GM12878 (cell line): ENCODE data around the gene JAG1. TPM values are rescaled to one million over a fixed set of nuclear protein-coding genes. Genes with fewer than 3 reads are reported as not detected.

Source experiments
- ATAC-seq: fragments of 200-7000 bp; cut with Tn5 transposase; 3 replicates; pipeline ENCODE4 v1.9.1; 2020; ENCODE audit warnings: mild to moderate bottlenecking, moderate library complexity
- BruUV-seq: library from RNA; stranded (reverse); fragments of 400-500 nt; replicated peaks from 2 replicates; lab custom pipeline; 2021; lab: Mats Ljungman, UMichigan
- CTCF ChIA-PET: fragments of 300-600 bp; sonication (Branson Sonifier 250); formaldehyde crosslinking; extraction: SDS; loops from one replicate; lab custom pipeline; 2021; ENCODE audit warnings: inconsistent platforms; lab: Yijun Ruan, JAX
- POLR2A ChIA-PET: fragments of 350-600 bp; formaldehyde crosslinking; extraction: SDS; loops from one replicate; lab custom pipeline; 2021; ENCODE audit warnings: inconsistent platforms; lab: Charles Lee
- RAD21 ChIA-PET: fragments of 300-600 bp; sonication (Branson Sonifier 250); formaldehyde crosslinking; loops from one replicate; lab custom pipeline; 2023; ENCODE audit warnings: antibody characterized with exemption; ENCODE audit not compliant: unreplicated experiment; lab: Charles Lee
- SMC1A ChIA-PET: fragments of 300-600 bp; sonication (Branson Sonifier 250); formaldehyde crosslinking; loops from one replicate; lab custom pipeline; 2023; ENCODE audit not compliant: unreplicated experiment, uncharacterized antibody; lab: Charles Lee
- DNase-seq: peaks from one replicate; pipeline ENCODE4 v3.0.0-alpha.2; 2011; ENCODE audit warnings: low read depth, low spot score
- FAIRE-seq: peaks from 3 replicates; lab custom pipeline; 2011; peaks lifted over from hg19 to GRCh38; lab: Jason Lieb, UNC
- H2AFZ ChIP-seq: 2 replicates; pipeline ENCODE4 v1.6.0; 2011; ENCODE audit warnings: low read depth, low read length, control low read depth; ENCODE audit not compliant: control insufficient read depth
- H3K27ac ChIP-seq: 2 replicates; pipeline ENCODE4 v1.5.1; 2011; ENCODE audit warnings: control low read depth; ENCODE audit not compliant: control insufficient read depth, insufficient read depth
- H3K27me3 ChIP-seq, 2 experiments: replicated peaks in 1 of 2; 2 replicates each; pipeline versions ENCODE4 v1.6.0 to v1.6.1; 2011; ENCODE audit warnings: low read length in 1 of 2; ENCODE audit not compliant: control insufficient read depth in 2 of 2, insufficient read depth in 2 of 2
- H3K36me3 ChIP-seq, 2 experiments: 2 replicates each; pipeline ENCODE4 v1.5.1; 2011; ENCODE audit warnings: low read length in 1 of 2; ENCODE audit not compliant: control insufficient read depth in 2 of 2, insufficient read depth in 2 of 2
- H3K4me1 ChIP-seq: 2 replicates; pipeline ENCODE4 v1.6.1; 2011; ENCODE audit warnings: mild to moderate bottlenecking, low read length, moderate library complexity, mixed read lengths; ENCODE audit not compliant: control insufficient read depth, insufficient read depth
- H3K4me2 ChIP-seq: 2 replicates; pipeline ENCODE4 v1.6.0; 2011; ENCODE audit warnings: control low read depth; ENCODE audit not compliant: control insufficient read depth, insufficient read depth
- H3K4me3 ChIP-seq: fragments of 200-600 bp; sonication (generic); 2 replicates; pipeline ENCODE4 v1.5.1; 2016
- H3K79me2 ChIP-seq: 2 replicates; pipeline ENCODE4 v1.6.0; 2011; ENCODE audit warnings: low read length; ENCODE audit not compliant: control insufficient read depth, insufficient read depth
- H3K9ac ChIP-seq: 2 replicates; pipeline ENCODE4 v1.8.0; 2011; ENCODE audit warnings: low read length, control low read depth, mixed read lengths; ENCODE audit not compliant: control insufficient read depth, insufficient read depth
- H3K9me3 ChIP-seq: replicated peaks from 3 replicates; pipeline ENCODE4 v1.5.1; 2011; ENCODE audit warnings: mild to moderate bottlenecking, low read length; ENCODE audit not compliant: control insufficient read depth, insufficient read depth
- H4K20me1 ChIP-seq: 2 replicates; pipeline ENCODE4 v1.6.0; 2011; ENCODE audit not compliant: control insufficient read depth, insufficient read depth
- BHLHE40 ChIP-seq, 2 experiments: fragments of 450-650 bp in 1 of 2; IDR thresholded peaks; 2 replicates each; pipeline ENCODE4 v1.6.1; 2011 to 2017; ENCODE audit warnings: low read depth in 2 of 2, borderline replicate concordance in 1 of 2, improper control_type of control experiment in 1 of 2, low read length in 1 of 2, mild to moderate bottlenecking in 1 of 2
- CBX5 ChIP-seq: sonication (generic); IDR thresholded peaks from 2 replicates; pipeline ENCODE4 v1.6.1; 2016; ENCODE audit warnings: low read depth, moderate library complexity, mild to moderate bottlenecking, inconsistent platforms
- CHD1 ChIP-seq: IDR thresholded peaks from 2 replicates; pipeline ENCODE4 v1.6.1; 2012; ENCODE audit warnings: low read depth, low read length, improper control_type of control experiment
- HDGF ChIP-seq: fragments of 450-650 bp; IDR thresholded peaks from 2 replicates; pipeline ENCODE4 v1.6.1; 2016; ENCODE audit warnings: antibody characterized with exemption
- JUND ChIP-seq: IDR thresholded peaks from 2 replicates; pipeline ENCODE4 v1.6.1; 2012; ENCODE audit warnings: low read depth, mild to moderate bottlenecking, low read length, improper control_type of control experiment, moderate library complexity
- KAT2A ChIP-seq: conservative IDR thresholded peaks from 2 replicates; pipeline ENCODE4 v1.6.1; 2011; ENCODE audit warnings: low read depth, low read length; ENCODE audit not compliant: control insufficient read depth
- NFYB ChIP-seq: IDR thresholded peaks from 2 replicates; pipeline ENCODE4 v1.6.1; 2011; ENCODE audit warnings: low read depth, mild to moderate bottlenecking, low read length, improper control_type of control experiment, moderate library complexity; ENCODE audit not compliant: insufficient read depth
- POU2F2 ChIP-seq: IDR thresholded peaks from 3 replicates; pipeline ENCODE4 v1.6.1; 2011; ENCODE audit warnings: low read depth, mild to moderate bottlenecking, low read length, borderline replicate concordance
- RAD51 ChIP-seq: fragments of 450-650 bp; IDR thresholded peaks from 2 replicates; pipeline ENCODE4 v1.6.1; 2016; ENCODE audit warnings: moderate library complexity, mild to moderate bottlenecking, inconsistent platforms
- RCOR1 ChIP-seq: conservative IDR thresholded peaks from 2 replicates; pipeline ENCODE4 v1.6.1; 2012; ENCODE audit warnings: low read depth, low read length, improper control_type of control experiment
- RFX5 ChIP-seq: IDR thresholded peaks from 2 replicates; pipeline ENCODE4 v1.6.1; 2011; ENCODE audit warnings: low read depth, low read length, improper control_type of control experiment
- SMAD1 ChIP-seq: fragments of 450-650 bp; IDR thresholded peaks from 2 replicates; pipeline ENCODE4 v1.6.1; 2018; ENCODE audit warnings: mild to moderate bottlenecking, low read depth; ENCODE audit not compliant: partially characterized antibody
- SREBF2 ChIP-seq: IDR thresholded peaks from 2 replicates; pipeline ENCODE4 v1.6.1; 2012; ENCODE audit warnings: mild to moderate bottlenecking, low read length
- ZNF622 ChIP-seq: fragments of 450-650 bp; IDR thresholded peaks from 2 replicates; pipeline ENCODE4 v1.6.1; 2017; ENCODE audit warnings: mild to moderate bottlenecking, inconsistent platforms
- WGBS: methylation state at CpG from one replicate; pipeline ENCODE4 v1.1.6; 2016; ENCODE audit warnings: low lambda C conversion rate; ENCODE audit not compliant: insufficient replicate concordance, insufficient coverage; ENCODE audit errors: missing lambda C conversion rate; 5-methylcytosine and 5-hydroxymethylcytosine counted together
- in situ Hi-C: fragments of 300-500 bp; cut with MboI; formaldehyde crosslinking; loops from 9 replicates; pipeline ENCODE4 v1.14.3; 2018; ENCODE audit warnings: mixed read lengths
- intact Hi-C: fragments of 100-400 bp; cut with micrococcal nuclease; formaldehyde crosslinking; loops from one replicate; pipeline ENCODE4 v1.14.2; 2022; ENCODE audit not compliant: unreplicated experiment
- polyA plus RNA-seq, 11 experiments: library from polyadenylated mRNA; depleted of rRNA in 4 of 11; unstranded in 6 of 11; stranded (reverse) in 5 of 11; fragments of >200 nt; fragmentation: Nextera tagmentation in 4 of 11; fragmentation: Illumina TruSeq in 1 of 11; extraction: Ambion mirVana in 4 of 11; extraction: Trizol in 1 of 11; gene quantifications; 1 replicate in 1 of 11; 2 replicates in 10 of 11; pipeline versions ENCODE4 v1.2.1 to v1.2.3, GENCODE V29; 2011 to 2016; ENCODE audit warnings: inconsistent platforms in 2 of 11, missing spikeins in 2 of 11, low read depth in 1 of 11
- total RNA-seq, 4 experiments: library from RNA; depleted of rRNA in 3 of 4; stranded (reverse); fragments of >200 nt in 3 of 4; fragmentation: Illumina TruSeq in 1 of 4; extraction: Trizol in 1 of 4; gene quantifications; 2 replicates each; pipeline versions ENCODE4 v1.2.1 to v1.2.3, GENCODE V29; 2013 to 2021
- TF ChIP-seq, protein P1 (sequence below): IDR thresholded peaks from 2 replicates; pipeline ENCODE4 v1.6.1; 2011; ENCODE audit warnings: low read depth, low read length, improper control_type of control experiment, borderline replicate concordance
- TF ChIP-seq, protein P2 (sequence below): fragments of 450-650 bp; formaldehyde crosslinking; IDR thresholded peaks from 2 replicates; pipeline ENCODE4 v1.4.0; 2020; ENCODE audit warnings: mild to moderate bottlenecking, moderate library complexity
- TF ChIP-seq, protein P3 (sequence below): fragments of 150-350 bp; IDR thresholded peaks from 2 replicates; pipeline ENCODE4 v1.6.1; 2014; ENCODE audit warnings: mild to moderate bottlenecking, low read depth, low read length
- TF ChIP-seq, protein P4 (sequence below): fragments of 450-650 bp; IDR thresholded peaks from 2 replicates; pipeline ENCODE4 v1.6.1; 2016; ENCODE audit warnings: mild to moderate bottlenecking

Gene JAG1
- total and polyA plus RNA-seq, 10 of the 15 experiments (the other 5 are each of a cell fraction or from before 2014, with no cell fraction given), result 0.66 to 6.9 (median 1.8) TPM

DNA sequence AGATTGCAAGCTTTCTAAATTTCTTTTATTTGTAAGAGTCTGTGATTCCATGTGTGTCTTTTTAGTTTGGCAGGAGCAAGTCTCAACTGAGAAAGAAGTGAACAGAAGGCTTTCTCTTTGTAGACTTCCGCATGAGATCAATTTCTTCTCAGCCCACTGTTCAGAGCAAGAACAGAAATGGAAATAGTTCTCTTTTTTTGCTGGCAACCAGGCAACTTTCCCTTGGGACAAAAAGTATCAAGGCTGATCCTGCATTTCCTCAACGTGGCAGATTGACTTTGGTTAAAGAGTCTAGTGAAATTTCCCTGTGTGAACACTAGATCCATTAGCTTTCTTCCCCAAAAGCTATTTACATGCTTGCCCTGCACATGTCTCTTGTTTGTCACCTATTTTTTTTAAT, 46.8 kb upstream of the JAG1 start:
- H3K27ac ChIP-seq, result no peak overlapping the region
- FAIRE-seq (no peak), DNase-seq (no peak), ATAC-seq (no peak)
- no TSS peak for BruUV-seq
- CTCF ChIA-PET, result no interaction called here
- intact Hi-C loops (no loop called here), in situ Hi-C loops (no loop called here)
- H3K4me3 ChIP-seq, result no peak overlapping the region
- H3K27me3 ChIP-seq, result no peaks in the 10 kb centered on the region
- H3K4me2 ChIP-seq, result no peak overlapping the region
- no peaks in the 10 kb centered on the region for H3K79me2 ChIP-seq
- no peak overlapping the region for H2AFZ ChIP-seq
- POLR2A ChIA-PET, result no interaction called here
- 22% methylated on average over 2 of the region's 2 CpGs for WGBS
- SMC1A ChIA-PET, result interaction anchor here (0.9 to 1.2 kb wide), 4 partner anchors 9 to 65 kb away, joined by 3 read pairs; no protein-coding TSS in a partner anchor
- RAD21 ChIA-PET, result interaction anchor here (1.3 kb wide), 1 partner anchor 169 kb away, joined by 3 read pairs; no protein-coding TSS in a partner anchor
- H3K9ac ChIP-seq, result no peak overlapping the region
- no peaks in the 10 kb centered on the region for H3K36me3 ChIP-seq
- H3K4me1 ChIP-seq, result no peaks in the 10 kb centered on the region
- H4K20me1 ChIP-seq, result no peaks in the 10 kb centered on the region
- H3K9me3 ChIP-seq, result no peaks in the 10 kb centered on the region
- no peak for TF ChIP-seq CHD1
- TF ChIP-seq, protein P1, sequence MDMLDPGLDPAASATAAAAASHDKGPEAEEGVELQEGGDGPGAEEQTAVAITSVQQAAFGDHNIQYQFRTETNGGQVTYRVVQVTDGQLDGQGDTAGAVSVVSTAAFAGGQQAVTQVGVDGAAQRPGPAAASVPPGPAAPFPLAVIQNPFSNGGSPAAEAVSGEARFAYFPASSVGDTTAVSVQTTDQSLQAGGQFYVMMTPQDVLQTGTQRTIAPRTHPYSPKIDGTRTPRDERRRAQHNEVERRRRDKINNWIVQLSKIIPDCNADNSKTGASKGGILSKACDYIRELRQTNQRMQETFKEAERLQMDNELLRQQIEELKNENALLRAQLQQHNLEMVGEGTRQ, result no peak
- TF ChIP-seq RFX5, result no peak
- TF ChIP-seq, protein P2, sequence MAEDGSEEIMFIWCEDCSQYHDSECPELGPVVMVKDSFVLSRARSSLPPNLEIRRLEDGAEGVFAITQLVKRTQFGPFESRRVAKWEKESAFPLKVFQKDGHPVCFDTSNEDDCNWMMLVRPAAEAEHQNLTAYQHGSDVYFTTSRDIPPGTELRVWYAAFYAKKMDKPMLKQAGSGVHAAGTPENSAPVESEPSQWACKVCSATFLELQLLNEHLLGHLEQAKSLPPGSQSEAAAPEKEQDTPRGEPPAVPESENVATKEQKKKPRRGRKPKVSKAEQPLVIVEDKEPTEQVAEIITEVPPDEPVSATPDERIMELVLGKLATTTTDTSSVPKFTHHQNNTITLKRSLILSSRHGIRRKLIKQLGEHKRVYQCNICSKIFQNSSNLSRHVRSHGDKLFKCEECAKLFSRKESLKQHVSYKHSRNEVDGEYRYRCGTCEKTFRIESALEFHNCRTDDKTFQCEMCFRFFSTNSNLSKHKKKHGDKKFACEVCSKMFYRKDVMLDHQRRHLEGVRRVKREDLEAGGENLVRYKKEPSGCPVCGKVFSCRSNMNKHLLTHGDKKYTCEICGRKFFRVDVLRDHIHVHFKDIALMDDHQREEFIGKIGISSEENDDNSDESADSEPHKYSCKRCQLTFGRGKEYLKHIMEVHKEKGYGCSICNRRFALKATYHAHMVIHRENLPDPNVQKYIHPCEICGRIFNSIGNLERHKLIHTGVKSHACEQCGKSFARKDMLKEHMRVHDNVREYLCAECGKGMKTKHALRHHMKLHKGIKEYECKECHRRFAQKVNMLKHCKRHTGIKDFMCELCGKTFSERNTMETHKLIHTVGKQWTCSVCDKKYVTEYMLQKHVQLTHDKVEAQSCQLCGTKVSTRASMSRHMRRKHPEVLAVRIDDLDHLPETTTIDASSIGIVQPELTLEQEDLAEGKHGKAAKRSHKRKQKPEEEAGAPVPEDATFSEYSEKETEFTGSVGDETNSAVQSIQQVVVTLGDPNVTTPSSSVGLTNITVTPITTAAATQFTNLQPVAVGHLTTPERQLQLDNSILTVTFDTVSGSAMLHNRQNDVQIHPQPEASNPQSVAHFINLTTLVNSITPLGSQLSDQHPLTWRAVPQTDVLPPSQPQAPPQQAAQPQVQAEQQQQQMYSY (CRISPR knock-in tag), result no peak
- TF ChIP-seq, protein P3, sequence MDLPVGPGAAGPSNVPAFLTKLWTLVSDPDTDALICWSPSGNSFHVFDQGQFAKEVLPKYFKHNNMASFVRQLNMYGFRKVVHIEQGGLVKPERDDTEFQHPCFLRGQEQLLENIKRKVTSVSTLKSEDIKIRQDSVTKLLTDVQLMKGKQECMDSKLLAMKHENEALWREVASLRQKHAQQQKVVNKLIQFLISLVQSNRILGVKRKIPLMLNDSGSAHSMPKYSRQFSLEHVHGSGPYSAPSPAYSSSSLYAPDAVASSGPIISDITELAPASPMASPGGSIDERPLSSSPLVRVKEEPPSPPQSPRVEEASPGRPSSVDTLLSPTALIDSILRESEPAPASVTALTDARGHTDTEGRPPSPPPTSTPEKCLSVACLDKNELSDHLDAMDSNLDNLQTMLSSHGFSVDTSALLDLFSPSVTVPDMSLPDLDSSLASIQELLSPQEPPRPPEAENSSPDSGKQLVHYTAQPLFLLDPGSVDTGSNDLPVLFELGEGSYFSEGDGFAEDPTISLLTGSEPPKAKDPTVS, result no peak
- TF ChIP-seq RCOR1, result no peak
- TF ChIP-seq POU2F2, result no peak
- no peak for TF ChIP-seq SREBF2
- TF ChIP-seq NFYB, result no peak
- no peak for TF ChIP-seq JUND
- TF ChIP-seq KAT2A, result no peak
- TF ChIP-seq BHLHE40 (IDR thresholded peaks at IDR 0.05; ENCODE audit: borderline replicate concordance in 1 of 2, low read depth in 2 of 2, low read length in 1 of 2), result no peak
- TF ChIP-seq SMAD1, result no peak
- TF ChIP-seq HDGF, result no peak
- no peak for TF ChIP-seq ZNF622
- TF ChIP-seq CBX5, result no peak
- TF ChIP-seq, protein P4, sequence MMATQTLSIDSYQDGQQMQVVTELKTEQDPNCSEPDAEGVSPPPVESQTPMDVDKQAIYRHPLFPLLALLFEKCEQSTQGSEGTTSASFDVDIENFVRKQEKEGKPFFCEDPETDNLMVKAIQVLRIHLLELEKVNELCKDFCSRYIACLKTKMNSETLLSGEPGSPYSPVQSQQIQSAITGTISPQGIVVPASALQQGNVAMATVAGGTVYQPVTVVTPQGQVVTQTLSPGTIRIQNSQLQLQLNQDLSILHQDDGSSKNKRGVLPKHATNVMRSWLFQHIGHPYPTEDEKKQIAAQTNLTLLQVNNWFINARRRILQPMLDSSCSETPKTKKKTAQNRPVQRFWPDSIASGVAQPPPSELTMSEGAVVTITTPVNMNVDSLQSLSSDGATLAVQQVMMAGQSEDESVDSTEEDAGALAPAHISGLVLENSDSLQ, result no peak
- no peak for TF ChIP-seq RAD51
